GM21423 (cell line): ENCODE measurements around the gene PNMA6F.

ENCODE experiments used
- ATAC-seq: cut with Tn5 transposase; IDR thresholded peaks from one replicate; pipeline ENCODE4 v1.9.1; 2021; ENCODE audit warnings: mild to moderate bottlenecking, moderate library complexity; ENCODE audit not compliant: unreplicated experiment

PNMA6F gene

GRCh38 chrX:153321381-153322124, at the start of gene PNMA6F:
Gene PNMA6F (minus strand): TSS chrX:153321767. CDS start chrX:153320674, 1,093 bp downstream.
- no peak for ATAC-seq

- no peak for ATAC-seq
Observed at GRCh38 chrX:153371256-153371655, 49.7 kb upstream of the PNMA6F start.

GRCh38 chrX:153370293-153371055, 48.9 kb upstream of the PNMA6F start:
- ATAC-seq, result no peak

GRCh38 chrX:153366878-153367538, 45.4 kb upstream of the PNMA6F start:
- no peak for ATAC-seq

GRCh38 chrX:153366119-153366518, 44.6 kb upstream of the PNMA6F start:
- no peak for ATAC-seq

- no peak for ATAC-seq
Observed at GRCh38 chrX:153365670-153366069, 44.1 kb upstream of the PNMA6F start.

- ATAC-seq, result no peak
Observed at GRCh38 chrX:153361781-153362397, 40.3 kb upstream of the PNMA6F start.

GRCh38 chrX:153357877-153358276, 36.3 kb upstream of the PNMA6F start:
- no peak for ATAC-seq

GRCh38 chrX:153353416-153353815, 31.8 kb upstream of the PNMA6F start:
- ATAC-seq, result no peak

GRCh38 chrX:153352858-153353257, 31.3 kb upstream of the PNMA6F start:
- ATAC-seq, result no peak

- no peak for ATAC-seq
Observed at GRCh38 chrX:153351981-153352380, 30.4 kb upstream of the PNMA6F start.

GRCh38 chrX:153349952-153350351, 28.4 kb upstream of the PNMA6F start:
- ATAC-seq, result no peak

GRCh38 chrX:153348421-153348820, 26.9 kb upstream of the PNMA6F start:
- no peak for ATAC-seq

- no peak for ATAC-seq
Observed at GRCh38 chrX:153347530-153347929, 26.0 kb upstream of the PNMA6F start.

GRCh38 chrX:153343674-153344073, 22.1 kb upstream of the PNMA6F start:
- ATAC-seq, result no peak

GRCh38 chrX:153342762-153343558, 21.4 kb upstream of the PNMA6F start:
- ATAC-seq, result no peak

GRCh38 chrX:153340111-153340510, 18.5 kb upstream of the PNMA6F start:
- no peak for ATAC-seq

GRCh38 chrX:153339662-153340061, 18.1 kb upstream of the PNMA6F start:
- ATAC-seq, result no peak

- ATAC-seq, result no peak
Observed at GRCh38 chrX:153338836-153339235, 17.3 kb upstream of the PNMA6F start.

- ATAC-seq, result no peak
Observed at GRCh38 chrX:153336988-153337387, 15.4 kb upstream of the PNMA6F start.
